Psoas muscle (tissue), 8 donors: ENCODE results near the gene NEK6. TPM values are rescaled to one million over a fixed set of nuclear protein-coding genes. Genes with fewer than 3 reads are reported as not detected.

Source experiments
- ATAC-seq, 4 donors: fragments of 200-7000 bp; cut with Tn5 transposase; one replicate each; pipeline ENCODE4 v1.9.1; 2020; ENCODE audit warnings: moderate library complexity in 3 of 4, mild to moderate bottlenecking in 2 of 4
- DNase-seq, 2 donors: peaks; one replicate each; pipeline ENCODE4 v3.0.0-alpha.2; 2020
- H3K27ac ChIP-seq: fragments of 200-600 bp; one replicate; pipeline ENCODE4 v1.8.0; 2022
- H3K27me3 ChIP-seq, 3 donors: fragments of 200-600 bp in 1 of 3; one replicate each; pipeline versions ENCODE4 v1.6.1 to v1.8.0; 2013 to 2022; ENCODE audit warnings: low read length in 2 of 3, mild to moderate bottlenecking in 2 of 3, moderate library complexity in 1 of 3; ENCODE audit not compliant: insufficient read depth in 3 of 3
- H3K36me3 ChIP-seq, 2 donors: fragments of 200-600 bp in 1 of 2; one replicate each; pipeline versions ENCODE4 v1.6.1 to v1.8.0; 2013 to 2022; ENCODE audit warnings: low read depth in 1 of 2, mild to moderate bottlenecking in 1 of 2, moderate library complexity in 1 of 2; ENCODE audit not compliant: insufficient read depth in 1 of 2
- H3K4me1 ChIP-seq: fragments of 200-600 bp; one replicate; pipeline ENCODE4 v1.8.0; 2022
- H3K4me3 ChIP-seq: fragments of 200-600 bp; one replicate; pipeline ENCODE4 v1.8.0; 2022; ENCODE audit warnings: mild to moderate bottlenecking
- H3K9me3 ChIP-seq: fragments of 200-600 bp; one replicate; pipeline ENCODE4 v1.8.0; 2022
- WGBS, 3 donors: extraction: QIAGEN DNeasy Blood & Tissue Kit; methylation state at CpG; one replicate each; pipeline versions ENCODE4 v1.1.6 to v1.1.7; 2013; 5-methylcytosine and 5-hydroxymethylcytosine counted together
- intact Hi-C, 2 donors: fragments of 100-400 bp; cut with DNase I; formaldehyde crosslinking; loops; one replicate each; pipeline versions ENCODE4 v1.11.0 to v1.14.2; 2022
- polyA plus RNA-seq, 3 donors: library from polyadenylated mRNA; stranded (reverse); fragments of 200-250 nt; gene quantifications; one replicate each; pipeline ENCODE4 v1.2.3, GENCODE V29; 2013
- total RNA-seq, 4 donors: library from RNA; stranded (reverse); fragmentation: NEBNext Ultra II Directional in 2 of 4; extraction: Animal tissue kit (Norgen Biotek cat#: 25700) in 2 of 4; gene quantifications; one replicate each; pipeline versions ENCODE4 v1.2.1 to v1.2.4, GENCODE V29; 2021 to 2023
- TF ChIP-seq, protein P1 (sequence below): fragments of 200-600 bp; IDR thresholded peaks from one replicate; pipeline ENCODE4 v1.8.0; 2022; ENCODE audit warnings: antibody characterized with exemption
- donor health status: healthy with polysubstance abuse.
- donor health status: DM: no; HTN: no; CAD: no; lungs with moderate emphysema.
- donor health status: Bipolar disorder and iron deficiency.
- donor health status: healthy.
- donor health status: DM: yes; HTN: yes; CAD: no.
- donor health status: DM: no; HTN: no; CAD: no.
- donor health status: DM: no; HTN: no; CAD: no.
- donor health status: DM: yes; HTN: yes; CAD: no.

Gene NEK6
- total and polyA plus RNA-seq, 7 donors = 2.0 to 16.0 (median 5.3) TPM

GRCh38 chr9:124350494-124351263 is 92.9 kb downstream of the NEK6 start:
- Histone ChIP-seq H3K4me3 (no peak overlapping the region), H3K27ac (no peak overlapping the region), H3K36me3 (peaks cover 4 to 98% of the 10 kb centered on the region in 2 donors), H3K9me3 (no peaks in the 10 kb centered on the region), H3K27me3 (no peaks in the 10 kb centered on the region), H3K4me1 (no peaks in the 10 kb centered on the region)
- DNase-seq (no peak), ATAC-seq (no peak)
- 80 to 82% (median 80%) methylated on average over 16 of the region's 16 CpGs for WGBS, 3 donors
- TF ChIP-seq, protein P1, sequence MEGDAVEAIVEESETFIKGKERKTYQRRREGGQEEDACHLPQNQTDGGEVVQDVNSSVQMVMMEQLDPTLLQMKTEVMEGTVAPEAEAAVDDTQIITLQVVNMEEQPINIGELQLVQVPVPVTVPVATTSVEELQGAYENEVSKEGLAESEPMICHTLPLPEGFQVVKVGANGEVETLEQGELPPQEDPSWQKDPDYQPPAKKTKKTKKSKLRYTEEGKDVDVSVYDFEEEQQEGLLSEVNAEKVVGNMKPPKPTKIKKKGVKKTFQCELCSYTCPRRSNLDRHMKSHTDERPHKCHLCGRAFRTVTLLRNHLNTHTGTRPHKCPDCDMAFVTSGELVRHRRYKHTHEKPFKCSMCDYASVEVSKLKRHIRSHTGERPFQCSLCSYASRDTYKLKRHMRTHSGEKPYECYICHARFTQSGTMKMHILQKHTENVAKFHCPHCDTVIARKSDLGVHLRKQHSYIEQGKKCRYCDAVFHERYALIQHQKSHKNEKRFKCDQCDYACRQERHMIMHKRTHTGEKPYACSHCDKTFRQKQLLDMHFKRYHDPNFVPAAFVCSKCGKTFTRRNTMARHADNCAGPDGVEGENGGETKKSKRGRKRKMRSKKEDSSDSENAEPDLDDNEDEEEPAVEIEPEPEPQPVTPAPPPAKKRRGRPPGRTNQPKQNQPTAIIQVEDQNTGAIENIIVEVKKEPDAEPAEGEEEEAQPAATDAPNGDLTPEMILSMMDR = no peak
- intact Hi-C loops = loop anchor here in 1 of 2 donors (5.0 kb wide), 1 partner anchor 1077 kb away; no protein-coding TSS in a partner anchor

GRCh38 chr9:124351672-124352468 is 94.1 kb downstream of the NEK6 start:
- DNase-seq (no peak), ATAC-seq (no peak)
- intact Hi-C loops = loop anchor here in 1 of 2 donors (5.0 kb wide), 1 partner anchor 1075 kb away; no protein-coding TSS in a partner anchor
- Histone ChIP-seq H3K4me1 (no peaks in the 10 kb centered on the region), H3K27ac (no peak overlapping the region), H3K9me3 (no peaks in the 10 kb centered on the region), H3K36me3 (peaks cover 7 to 96% of the 10 kb centered on the region in 2 donors), H3K27me3 (no peaks in the 10 kb centered on the region), H3K4me3 (no peak overlapping the region)
- TF ChIP-seq, protein P1 = no peak
- WGBS, 3 donors = 75 to 79% (median 78%) methylated on average over 15 of the region's 15 CpGs

GRCh38 chr9:124352616-124353015 is 94.9 kb downstream of the NEK6 start:
- TF ChIP-seq, protein P1 = no peak
- Histone ChIP-seq H3K4me1 (no peaks in the 10 kb centered on the region), H3K9me3 (no peaks in the 10 kb centered on the region), H3K4me3 (no peak overlapping the region), H3K27me3 (no peaks in the 10 kb centered on the region), H3K36me3 (peaks cover 7 to 88% of the 10 kb centered on the region in 2 donors), H3K27ac (no peak overlapping the region)
- intact Hi-C loops = loop anchor here in 1 of 2 donors (5.0 kb wide), 1 partner anchor 1075 kb away; no protein-coding TSS in a partner anchor
- DNase-seq (no peak), ATAC-seq (no peak)
- 63 to 73% (median 64%) methylated on average over 8 of the region's 8 CpGs for WGBS, 3 donors

DNA sequence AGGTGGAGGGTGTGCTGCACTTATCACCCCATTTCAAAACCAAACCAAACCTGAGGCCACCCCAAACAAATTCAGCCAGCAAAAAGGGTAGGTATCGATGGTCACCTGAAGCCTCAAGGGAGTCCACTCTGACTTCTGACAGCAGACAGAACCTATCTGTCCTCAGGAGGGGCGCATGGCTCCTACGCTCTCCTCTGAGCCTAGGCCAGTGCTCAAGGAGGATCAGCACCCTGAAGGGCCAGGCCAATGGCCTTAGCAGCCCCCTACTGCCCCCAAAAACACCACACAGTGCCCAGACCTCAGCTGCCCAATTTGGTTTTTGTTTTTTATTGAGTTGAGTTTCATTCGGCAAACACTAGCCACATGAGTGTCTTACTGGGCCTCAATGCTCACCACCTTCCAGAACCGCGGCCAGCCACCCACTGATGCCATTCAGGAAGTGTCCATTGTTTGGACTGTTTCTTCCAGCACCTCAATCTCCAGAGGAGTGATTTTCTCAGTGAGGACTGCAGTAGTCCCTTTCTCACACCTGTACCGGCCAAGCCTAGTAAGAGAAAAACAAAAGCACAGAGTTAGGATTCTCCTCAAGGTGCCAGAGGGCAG is 95.5 kb downstream of the NEK6 start:
- WGBS, 3 donors = 90 to 95% (median 94%) methylated on average over 7 of the region's 7 CpGs
- ATAC-seq = no peak
- TF ChIP-seq, protein P1 = no peak
- no peaks in the 10 kb centered on the region for H3K4me1 ChIP-seq
- H3K9me3 ChIP-seq = no peaks in the 10 kb centered on the region
- H3K4me3 ChIP-seq = no peak overlapping the region
- DNase-seq = no peak
- no peaks in the 10 kb centered on the region for H3K27me3 ChIP-seq
- no peak overlapping the region for H3K27ac ChIP-seq
- H3K36me3 ChIP-seq = peaks cover 7 to 82% of the 10 kb centered on the region in 2 donors
- intact Hi-C loops = loop anchor here in 1 of 2 donors (5.0 kb wide), 1 partner anchor 1074 kb away; no protein-coding TSS in a partner anchor
